H9 (cell line): ENCODE results near the gene KLHDC7B. TPM values are rescaled to one million over a fixed set of nuclear protein-coding genes. Genes with fewer than 3 reads are reported as not detected.

Experiments
- DNase-seq: peaks from one replicate; pipeline ENCODE4 v3.0.0-alpha.2; 2017
- H2AFZ ChIP-seq: one replicate; pipeline ENCODE4 v1.6.1; 2013; ENCODE audit warnings: mild to moderate bottlenecking, low read length, control low read depth, moderate library complexity
- H2AK5ac ChIP-seq: 2 replicates; pipeline ENCODE4 v1.6.1; 2013; ENCODE audit warnings: low read length, control low read depth, mixed read lengths; ENCODE audit not compliant: insufficient read length
- H2BK120ac ChIP-seq: one replicate; pipeline ENCODE4 v1.6.1; 2013; ENCODE audit warnings: low read depth, mild to moderate bottlenecking, low read length, control low read depth, inconsistent platforms; ENCODE audit not compliant: poor library complexity, severe bottlenecking
- H2BK12ac ChIP-seq: 2 replicates; pipeline ENCODE4 v1.6.1; 2013; ENCODE audit warnings: low read length, control low read depth, mixed read lengths, low read depth; ENCODE audit not compliant: insufficient read length
- H2BK15ac ChIP-seq: 2 replicates; pipeline ENCODE4 v1.6.1; 2013; ENCODE audit warnings: low read depth, low read length, control low read depth
- H2BK20ac ChIP-seq: one replicate; pipeline ENCODE4 v1.6.1; 2013; ENCODE audit warnings: low read depth, mild to moderate bottlenecking, low read length, control low read depth, inconsistent platforms; ENCODE audit not compliant: poor library complexity, severe bottlenecking
- H2BK5ac ChIP-seq: 2 replicates; pipeline ENCODE4 v1.6.1; 2013; ENCODE audit warnings: low read length, control low read depth, mixed read lengths; ENCODE audit not compliant: insufficient read length
- H3K14ac ChIP-seq: 2 replicates; pipeline ENCODE4 v1.6.1; 2013; ENCODE audit warnings: low read length, control low read depth; ENCODE audit not compliant: insufficient read depth
- H3K18ac ChIP-seq: 2 replicates; pipeline ENCODE4 v1.6.1; 2013; ENCODE audit warnings: low read depth, mild to moderate bottlenecking, mixed read lengths, low read length, control low read depth; ENCODE audit not compliant: insufficient read length
- H3K23ac ChIP-seq: 2 replicates; pipeline ENCODE4 v1.6.1; 2013; ENCODE audit warnings: low read length, control low read depth, mixed read lengths, low read depth; ENCODE audit not compliant: insufficient read length
- H3K23me2 ChIP-seq: 2 replicates; pipeline ENCODE4 v1.6.1; 2013; ENCODE audit warnings: low read depth, mild to moderate bottlenecking, mixed read lengths, low read length, control low read depth; ENCODE audit not compliant: insufficient read length, poor library complexity, severe bottlenecking
- H3K27ac ChIP-seq: 2 replicates; pipeline ENCODE4 v1.5.1; 2013; ENCODE audit warnings: low read length, control low read depth, mixed read lengths, low read depth; ENCODE audit not compliant: insufficient read length
- H3K27me3 ChIP-seq: 2 replicates; pipeline ENCODE4 v1.6.1; 2013; ENCODE audit warnings: low read length, control low read depth, inconsistent platforms; ENCODE audit not compliant: insufficient read depth
- H3K4ac ChIP-seq: 2 replicates; pipeline ENCODE4 v1.6.1; 2013; ENCODE audit warnings: low read depth, mild to moderate bottlenecking, control low read depth, inconsistent platforms, low read length, moderate library complexity
- H3K4me1 ChIP-seq: 2 replicates; pipeline ENCODE4 v1.6.1; 2013; ENCODE audit warnings: low read length, control low read depth, inconsistent platforms; ENCODE audit not compliant: insufficient read depth
- H3K4me2 ChIP-seq: 2 replicates; pipeline ENCODE4 v1.6.1; 2013; ENCODE audit warnings: low read length, control low read depth, mixed read lengths; ENCODE audit not compliant: insufficient read length, insufficient read depth
- H3K56ac ChIP-seq: 2 replicates; pipeline ENCODE4 v1.6.1; 2013; ENCODE audit warnings: low read depth, mild to moderate bottlenecking, mixed read lengths, low read length, control low read depth; ENCODE audit not compliant: insufficient read length
- H3K79me1 ChIP-seq: 2 replicates; pipeline ENCODE4 v1.6.1; 2013; ENCODE audit warnings: low read depth, mild to moderate bottlenecking, moderate library complexity, low read length, control low read depth, inconsistent platforms; ENCODE audit not compliant: insufficient read depth, poor library complexity, severe bottlenecking
- H3K79me2 ChIP-seq: 2 replicates; pipeline ENCODE4 v1.6.1; 2013; ENCODE audit warnings: low read length, control low read depth, inconsistent platforms; ENCODE audit not compliant: insufficient read depth
- H3K9ac ChIP-seq: 2 replicates; pipeline ENCODE4 v1.6.1; 2013; ENCODE audit warnings: low read length, control low read depth, mixed read lengths; ENCODE audit not compliant: insufficient read length; ENCODE audit errors: extremely low read depth
- H3K9me3 ChIP-seq: one replicate; pipeline ENCODE4 v1.6.1; 2013; ENCODE audit warnings: low read depth, low read length, inconsistent platforms; ENCODE audit not compliant: control insufficient read depth
- H3T11ph ChIP-seq: one replicate; pipeline ENCODE4 v1.6.1; 2013; ENCODE audit warnings: mild to moderate bottlenecking, low read length, control low read depth, inconsistent platforms
- H4K20me1 ChIP-seq: one replicate; pipeline ENCODE4 v1.6.1; 2013; ENCODE audit not compliant: control insufficient read depth, insufficient read length, insufficient read depth
- H4K5ac ChIP-seq: 2 replicates; pipeline ENCODE4 v1.6.1; 2013; ENCODE audit warnings: low read depth, mild to moderate bottlenecking, mixed read lengths, low read length, control low read depth; ENCODE audit not compliant: insufficient read length
- H4K8ac ChIP-seq: replicated peaks from 2 replicates; pipeline ENCODE4 v1.6.1; 2013; ENCODE audit warnings: low read length, control low read depth, mixed read lengths, low read depth; ENCODE audit not compliant: insufficient read length
- H4K91ac ChIP-seq: 2 replicates; pipeline ENCODE4 v1.6.1; 2013; ENCODE audit warnings: low read depth, mild to moderate bottlenecking, moderate library complexity, mixed read lengths, low read length, control low read depth; ENCODE audit not compliant: insufficient read length
- H3K27ac Mint-ChIP-seq, 3 experiments: 2 replicates in 2 of 3; 3 replicates in 1 of 3; pipeline ENCODE4 v1.8.0; 2020 to 2021; ENCODE audit warnings: mixed read lengths in 3 of 3, mild to moderate bottlenecking in 1 of 3, moderate library complexity in 1 of 3
- H3K27me3 Mint-ChIP-seq: 2 replicates; pipeline ENCODE4 v1.8.0; 2021; ENCODE audit warnings: low read depth, mild to moderate bottlenecking, moderate library complexity, mixed read lengths
- H3K36me3 Mint-ChIP-seq, 3 experiments: 2 replicates in 2 of 3; 3 replicates in 1 of 3; pipeline ENCODE4 v1.8.0; 2020 to 2021; ENCODE audit warnings: low read depth in 3 of 3, mixed read lengths in 3 of 3; ENCODE audit not compliant: insufficient read depth in 1 of 3
- H3K4me1 Mint-ChIP-seq, 2 experiments: 2 replicates each; pipeline ENCODE4 v1.8.0; 2020; ENCODE audit warnings: mixed read lengths in 2 of 2
- H3K4me3 Mint-ChIP-seq, 2 experiments: 2 replicates in 1 of 2; 3 replicates in 1 of 2; pipeline ENCODE4 v1.8.0; 2020 to 2021; ENCODE audit warnings: mild to moderate bottlenecking in 2 of 2, mixed read lengths in 2 of 2, moderate library complexity in 1 of 2
- H3K9me3 Mint-ChIP-seq, 2 experiments: 2 replicates in 1 of 2; 3 replicates in 1 of 2; pipeline ENCODE4 v1.8.0; 2020; ENCODE audit warnings: mild to moderate bottlenecking in 2 of 2, mixed read lengths in 2 of 2, moderate library complexity in 1 of 2
- WGBS: extraction: QIAGEN DNeasy Blood & Tissue Kit; methylation state at CpG from one replicate; pipeline ENCODE4 v1.1.7; 2013; ENCODE audit warnings: missing lambda C conversion rate, low lambda C conversion rate, mixed read lengths; ENCODE audit not compliant: insufficient read length; ENCODE audit errors: extremely low coverage; 5-methylcytosine and 5-hydroxymethylcytosine counted together
- total RNA-seq: library from RNA; stranded (reverse); gene quantifications from 2 replicates; pipeline ENCODE4 v1.2.1, GENCODE V29; 2021
- TF ChIP-seq, protein P1 (sequence below): fragments of 200-600 bp; sonication (generic); conservative IDR thresholded peaks from 3 replicates; pipeline ENCODE4 v1.8.0; 2021; ENCODE audit warnings: antibody characterized with exemption, mild to moderate bottlenecking

KLHDC7B gene
- total RNA-seq, 1 experiment from 2014 or later, result not detected

DNA sequence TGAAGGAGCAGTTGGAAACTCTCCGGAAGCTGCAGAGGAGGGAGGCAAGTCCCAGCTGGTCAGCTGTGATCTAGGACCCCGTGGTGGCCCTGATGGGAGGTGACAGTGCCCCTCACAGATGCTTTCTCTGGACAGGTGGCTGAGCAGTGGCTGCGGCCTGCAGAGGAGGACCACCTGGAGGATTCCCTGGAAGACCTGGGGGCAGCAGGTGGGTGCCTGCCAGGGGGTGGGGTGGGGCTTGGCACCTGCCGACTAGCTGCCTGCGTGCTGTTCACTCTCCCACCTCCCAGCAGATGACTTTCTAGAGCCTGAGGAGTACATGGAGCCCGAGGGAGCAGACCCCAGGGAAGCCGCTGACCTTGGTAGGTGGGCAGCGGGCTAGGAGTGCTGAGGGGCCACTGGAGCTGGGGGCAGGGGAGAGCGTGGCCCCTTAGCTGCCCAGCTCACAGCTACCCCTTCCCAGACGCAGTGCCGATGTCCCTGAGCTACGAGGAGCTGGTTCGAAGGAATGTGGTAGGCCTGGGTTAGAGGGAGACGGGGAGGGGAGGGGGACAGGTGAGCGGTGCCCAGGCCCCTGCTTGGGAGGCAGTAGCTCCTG lies 23.4 kb upstream of the KLHDC7B start:
- no peak overlapping the region for H3K14ac ChIP-seq
- no peak overlapping the region for H3K27ac Mint-ChIP-seq

More for the DNA sequence above, 23.4 kb upstream of the KLHDC7B start:
- no peak overlapping the region for H3K27ac ChIP-seq
- H2BK12ac ChIP-seq, result no peak overlapping the region
- no peak overlapping the region for H3T11ph ChIP-seq
- H3K4ac ChIP-seq, result no peak overlapping the region
- no peak overlapping the region for H3K23ac ChIP-seq
- no peak overlapping the region for H4K5ac ChIP-seq
- H2BK120ac ChIP-seq, result no peak overlapping the region
- H3K9me3 ChIP-seq, result no peaks in the 10 kb centered on the region
- H4K8ac ChIP-seq, result no peak overlapping the region
- H3K56ac ChIP-seq, result no peak overlapping the region
- no peaks in the 10 kb centered on the region for H3K79me1 ChIP-seq
- Mint-ChIP-seq H3K9me3 (no peaks in the 10 kb centered on the region), H3K4me1 (peaks cover 11 to 15% of the 10 kb centered on the region in 2 experiments), H3K4me3 (no peak overlapping the region), H3K27me3 (peaks cover 8% of the 10 kb centered on the region), H3K36me3 (peaks cover 7 to 50% (median 38%) of the 10 kb centered on the region in 3 experiments; a peak in 6 of 7 replicates)
- H3K4me1 ChIP-seq, result peaks cover 3% of the 10 kb centered on the region; the same call in 1 of the 2 replicates
- H3K27me3 ChIP-seq, result no peaks in the 10 kb centered on the region
- no peak overlapping the region for H2BK20ac ChIP-seq
- TF ChIP-seq, protein P1, sequence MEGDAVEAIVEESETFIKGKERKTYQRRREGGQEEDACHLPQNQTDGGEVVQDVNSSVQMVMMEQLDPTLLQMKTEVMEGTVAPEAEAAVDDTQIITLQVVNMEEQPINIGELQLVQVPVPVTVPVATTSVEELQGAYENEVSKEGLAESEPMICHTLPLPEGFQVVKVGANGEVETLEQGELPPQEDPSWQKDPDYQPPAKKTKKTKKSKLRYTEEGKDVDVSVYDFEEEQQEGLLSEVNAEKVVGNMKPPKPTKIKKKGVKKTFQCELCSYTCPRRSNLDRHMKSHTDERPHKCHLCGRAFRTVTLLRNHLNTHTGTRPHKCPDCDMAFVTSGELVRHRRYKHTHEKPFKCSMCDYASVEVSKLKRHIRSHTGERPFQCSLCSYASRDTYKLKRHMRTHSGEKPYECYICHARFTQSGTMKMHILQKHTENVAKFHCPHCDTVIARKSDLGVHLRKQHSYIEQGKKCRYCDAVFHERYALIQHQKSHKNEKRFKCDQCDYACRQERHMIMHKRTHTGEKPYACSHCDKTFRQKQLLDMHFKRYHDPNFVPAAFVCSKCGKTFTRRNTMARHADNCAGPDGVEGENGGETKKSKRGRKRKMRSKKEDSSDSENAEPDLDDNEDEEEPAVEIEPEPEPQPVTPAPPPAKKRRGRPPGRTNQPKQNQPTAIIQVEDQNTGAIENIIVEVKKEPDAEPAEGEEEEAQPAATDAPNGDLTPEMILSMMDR, result no peak
- H3K4me2 ChIP-seq, result no peak overlapping the region
- no peak for DNase-seq
- peaks cover 3% of the 10 kb centered on the region for H3K23me2 ChIP-seq
- H4K20me1 ChIP-seq, result no peaks in the 10 kb centered on the region
- no peak overlapping the region for H4K91ac ChIP-seq
- H2AFZ ChIP-seq, result no peak overlapping the region
- no peak overlapping the region for H3K9ac ChIP-seq
- H2BK5ac ChIP-seq, result no peak overlapping the region
- H3K79me2 ChIP-seq, result no peaks in the 10 kb centered on the region
- H3K18ac ChIP-seq, result no peak overlapping the region
- no peak overlapping the region for H2AK5ac ChIP-seq
- H2BK15ac ChIP-seq, result no peak overlapping the region
- no CpG with 5 or more reads among the region's 15 CpGs for WGBS
